A673 (cell line): Measurements from ENCODE around the gene ATG3. TPM values are rescaled to one million over a fixed set of nuclear protein-coding genes. Genes with fewer than 3 reads are reported as not detected.

Source experiments
- BruUV-seq: library from RNA; stranded (reverse); fragments of 400-500 nt; replicated peaks from 2 replicates; lab custom pipeline; 2021; lab: Mats Ljungman, UMichigan
- CTCF ChIA-PET: fragments of 300-600 bp; sonication (Branson Sonifier 250); formaldehyde crosslinking; loops from one replicate; lab custom pipeline; 2022; ENCODE audit warnings: antibody characterized with exemption; lab: Charles Lee
- POLR2A ChIA-PET: fragments of 300-600 bp; sonication (Branson Sonifier 250); formaldehyde crosslinking; loops from one replicate; lab custom pipeline; 2022; ENCODE audit warnings: antibody characterized with exemption; ENCODE audit not compliant: low non-redundant PET; lab: Charles Lee
- DNase-seq: peaks from one replicate; pipeline ENCODE4 v3.0.0-alpha.2; 2015; ENCODE audit warnings: low spot score
- H3K27ac ChIP-seq: fragments of 200-600 bp; sonication (generic); 2 replicates; pipeline ENCODE4 v1.5.1; 2016; ENCODE audit warnings: mixed run types, low read depth, mild to moderate bottlenecking, mixed read lengths, antibody characterized with exemption, low read length; ENCODE audit not compliant: poor library complexity, severe bottlenecking
- H3K27me3 ChIP-seq: fragments of 200-600 bp; sonication (generic); replicated peaks from 2 replicates; pipeline ENCODE4 v1.6.1; 2017; ENCODE audit warnings: mixed run types, low read depth, mild to moderate bottlenecking, mixed read lengths, antibody characterized with exemption, low read length; ENCODE audit not compliant: insufficient read depth, poor library complexity
- H3K36me3 ChIP-seq: fragments of 200-600 bp; sonication (generic); 2 replicates; pipeline ENCODE4 v1.6.1; 2016; ENCODE audit warnings: mixed run types, mild to moderate bottlenecking, mixed read lengths, antibody characterized with exemption, low read length; ENCODE audit not compliant: insufficient read depth, poor library complexity, severe bottlenecking
- H3K4me1 ChIP-seq: fragments of 200-600 bp; sonication (generic); 2 replicates; pipeline ENCODE4 v1.6.1; 2017; ENCODE audit warnings: mixed run types, mild to moderate bottlenecking, mixed read lengths, antibody characterized with exemption, low read length; ENCODE audit not compliant: insufficient read depth, poor library complexity, severe bottlenecking
- H3K4me3 ChIP-seq: fragments of 200-600 bp; sonication (generic); 2 replicates; pipeline ENCODE4 v1.5.1; 2016; ENCODE audit warnings: low read depth, mixed run types, mild to moderate bottlenecking, mixed read lengths, low read length; ENCODE audit not compliant: poor library complexity, severe bottlenecking
- H3K9me3 ChIP-seq: fragments of 200-600 bp; sonication (generic); 2 replicates; pipeline ENCODE4 v1.6.1; 2016; ENCODE audit warnings: mixed run types, low read depth, mild to moderate bottlenecking, mixed read lengths, antibody characterized with exemption, low read length; ENCODE audit not compliant: poor library complexity, severe bottlenecking
- EZH2 ChIP-seq: fragments of 200-600 bp; sonication (generic); IDR thresholded peaks from 2 replicates; pipeline ENCODE4 v1.6.1; 2017; ENCODE audit warnings: borderline replicate concordance, low read depth, mild to moderate bottlenecking, mixed read lengths, antibody characterized with exemption, low read length; ENCODE audit not compliant: poor library complexity, severe bottlenecking
- intact Hi-C: fragments of 100-400 bp; cut with micrococcal nuclease; formaldehyde crosslinking; loops from one replicate; pipeline ENCODE4 v1.10.0; 2022; ENCODE audit not compliant: unreplicated experiment
- total RNA-seq: library from RNA; stranded (reverse); gene quantifications from 2 replicates; pipeline ENCODE4 v1.2.3, GENCODE V29; 2021
- TF ChIP-seq, protein P1 (sequence below): fragments of 300-800, 200-600 bp; sonication (generic); conservative IDR thresholded peaks from 2 replicates; pipeline ENCODE4 v1.5.1; 2017; ENCODE audit warnings: low read depth, mild to moderate bottlenecking, antibody characterized with exemption, low read length, moderate library complexity, mixed read lengths

The ATG3 gene
- total RNA-seq, 1 experiment from 2014 or later, result 54.5 TPM

DNA sequence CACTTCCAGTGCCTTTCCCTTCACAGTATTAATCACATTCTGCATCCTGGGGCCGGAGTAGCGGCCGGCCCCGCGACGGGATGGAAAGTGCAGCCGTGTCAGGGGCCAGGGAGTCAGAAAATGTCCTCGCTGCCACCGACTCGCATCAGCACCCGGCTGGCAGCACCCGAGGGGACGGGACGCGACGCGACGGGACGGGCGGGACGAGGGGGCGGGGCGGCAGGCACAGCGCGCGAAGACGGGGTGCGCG is 353 bp downstream of the ATG3 start:
- Histone ChIP-seq H3K4me3 (peak overlapping the region; percentile 91), H3K9me3 (no peaks in the 10 kb centered on the region), H3K36me3 (no peaks in the 10 kb centered on the region), H3K4me1 (peaks cover 11% of the 10 kb centered on the region), H3K27ac (peak overlapping the region; percentile 97), H3K27me3 (no peaks in the 10 kb centered on the region)
- DNase-seq, result no peak
- TF ChIP-seq, protein P1, sequence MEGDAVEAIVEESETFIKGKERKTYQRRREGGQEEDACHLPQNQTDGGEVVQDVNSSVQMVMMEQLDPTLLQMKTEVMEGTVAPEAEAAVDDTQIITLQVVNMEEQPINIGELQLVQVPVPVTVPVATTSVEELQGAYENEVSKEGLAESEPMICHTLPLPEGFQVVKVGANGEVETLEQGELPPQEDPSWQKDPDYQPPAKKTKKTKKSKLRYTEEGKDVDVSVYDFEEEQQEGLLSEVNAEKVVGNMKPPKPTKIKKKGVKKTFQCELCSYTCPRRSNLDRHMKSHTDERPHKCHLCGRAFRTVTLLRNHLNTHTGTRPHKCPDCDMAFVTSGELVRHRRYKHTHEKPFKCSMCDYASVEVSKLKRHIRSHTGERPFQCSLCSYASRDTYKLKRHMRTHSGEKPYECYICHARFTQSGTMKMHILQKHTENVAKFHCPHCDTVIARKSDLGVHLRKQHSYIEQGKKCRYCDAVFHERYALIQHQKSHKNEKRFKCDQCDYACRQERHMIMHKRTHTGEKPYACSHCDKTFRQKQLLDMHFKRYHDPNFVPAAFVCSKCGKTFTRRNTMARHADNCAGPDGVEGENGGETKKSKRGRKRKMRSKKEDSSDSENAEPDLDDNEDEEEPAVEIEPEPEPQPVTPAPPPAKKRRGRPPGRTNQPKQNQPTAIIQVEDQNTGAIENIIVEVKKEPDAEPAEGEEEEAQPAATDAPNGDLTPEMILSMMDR, result no peak
- no peak for TF ChIP-seq EZH2
- no TSS peak for BruUV-seq
- CTCF ChIA-PET, result no interaction called here
- POLR2A ChIA-PET, result no interaction called here
- intact Hi-C loops, result no loop called here

DNA sequence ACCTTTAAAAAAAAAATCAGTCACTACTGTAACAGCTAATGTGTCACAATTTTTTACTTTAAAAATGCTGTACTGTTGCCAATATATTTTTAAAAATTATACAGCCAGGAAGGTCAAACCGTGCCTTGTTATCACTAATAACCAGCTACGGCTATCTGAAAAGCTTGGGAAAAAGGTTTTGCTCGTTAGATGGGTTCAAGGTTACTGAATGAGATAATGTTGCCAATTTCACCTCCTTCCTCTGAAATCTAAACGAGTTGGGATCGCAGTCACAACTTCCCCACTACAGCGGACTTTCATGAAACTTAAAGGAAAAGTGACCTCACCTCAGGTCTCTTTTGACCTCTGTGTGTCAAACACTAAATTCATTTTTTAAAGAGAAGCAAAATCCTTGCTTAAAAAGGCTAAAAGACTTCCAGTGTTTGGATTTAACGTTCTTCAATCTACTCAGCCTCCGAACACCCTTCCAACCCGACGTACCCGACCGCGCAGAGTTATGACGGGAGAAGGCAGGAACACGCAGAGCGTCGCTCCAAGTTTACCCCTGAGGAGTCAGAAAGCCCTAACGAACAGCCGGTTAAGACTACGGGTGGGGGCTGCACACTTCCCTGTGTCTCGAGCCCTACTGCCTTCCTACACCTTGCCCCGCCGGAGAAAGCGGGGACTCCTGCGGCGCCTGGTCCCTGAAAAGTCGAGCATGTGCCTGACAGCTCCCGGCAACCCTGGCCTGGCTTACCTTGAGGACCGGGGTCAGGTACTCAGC is 860 bp downstream of the ATG3 start:
- Histone ChIP-seq H3K27me3 (no peaks in the 10 kb centered on the region), H3K9me3 (no peaks in the 10 kb centered on the region), H3K27ac (peak overlapping the region; percentile 97), H3K36me3 (no peaks in the 10 kb centered on the region), H3K4me3 (peak overlapping the region; percentile 91), H3K4me1 (peaks cover 11% of the 10 kb centered on the region)
- POLR2A ChIA-PET, result no interaction called here
- CTCF ChIA-PET, result no interaction called here
- DNase-seq, result peak; percentile 90
- intact Hi-C loops, result no loop called here
- TF ChIP-seq, protein P1, result no peak
- no peak for TF ChIP-seq EZH2
- TSS peak; percentile 48 for BruUV-seq

DNA sequence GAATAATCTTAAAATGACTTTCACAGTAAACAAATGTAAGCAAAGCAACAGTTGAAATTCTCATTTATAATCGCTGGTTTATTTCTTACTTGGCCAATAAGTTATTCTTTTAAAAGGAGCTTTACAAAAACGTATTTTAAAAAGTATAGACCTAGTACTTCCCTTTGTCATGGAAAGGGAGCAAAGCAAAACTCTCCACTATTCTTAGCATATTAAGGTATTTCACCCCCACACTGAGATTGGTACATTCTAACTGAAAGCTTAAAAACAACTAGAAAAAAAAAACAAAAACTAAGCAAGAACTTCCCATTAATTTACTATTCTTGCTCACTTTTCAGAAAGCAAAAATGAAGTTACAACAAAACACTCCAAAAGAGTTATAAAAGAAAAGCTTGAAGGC is 1.5 kb downstream of the ATG3 start:
- BruUV-seq, result no TSS peak
- CTCF ChIA-PET, result no interaction called here
- no peak for DNase-seq
- TF ChIP-seq, protein P1, result no peak
- no peak for TF ChIP-seq EZH2
- H3K27me3 ChIP-seq, result no peaks in the 10 kb centered on the region
- H3K4me1 ChIP-seq, result peaks cover 11% of the 10 kb centered on the region
- POLR2A ChIA-PET, result no interaction called here
- no peaks in the 10 kb centered on the region for H3K9me3 ChIP-seq
- peak overlapping the region; percentile 91 for H3K4me3 ChIP-seq
- peak overlapping the region; percentile 97 for H3K27ac ChIP-seq
- no peaks in the 10 kb centered on the region for H3K36me3 ChIP-seq
- intact Hi-C loops, result no loop called here
